ENCODE measurements around the gene GULP1.

Gene GULP1

DNA sequence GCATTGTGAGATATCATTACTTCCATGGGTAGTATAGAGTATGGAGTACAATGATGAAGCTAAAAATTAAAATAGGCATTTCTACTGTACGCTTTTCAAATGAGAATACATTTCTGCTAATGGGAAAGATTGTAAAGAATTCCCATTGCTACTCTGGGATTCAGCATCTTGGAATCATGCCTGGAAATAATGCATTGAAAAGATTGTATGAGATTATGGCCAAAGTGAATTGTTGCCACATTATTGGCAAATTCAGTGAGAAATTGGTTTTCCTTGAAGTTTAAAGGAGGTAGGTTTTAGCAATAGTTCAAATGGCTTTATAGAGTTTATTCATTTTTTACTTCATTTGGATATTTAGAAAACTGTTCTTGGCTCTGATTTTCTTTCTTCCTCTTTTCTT, 157.9 kb downstream of the GULP1 start:
- Histone ChIP-seq H4K20me1 (ENCODE audit: insufficient read depth, low read length) (no peaks in the 10 kb centered on the region), H3K79me2 (ENCODE audit: insufficient read depth, low read length) (no peaks in the 10 kb centered on the region), H3K27me3 (ENCODE audit: insufficient read depth, low read length, poor library complexity) (no peaks in the 10 kb centered on the region), H3K9me3 (ENCODE audit: insufficient read depth, low read length, severe bottlenecking) (no peaks in the 10 kb centered on the region), H3K9ac (ENCODE audit: low read depth, low read length) (no peak overlapping the region), H3K36me3 (ENCODE audit: insufficient read depth, low read length) (no peaks in the 10 kb centered on the region), H3K4me1 (ENCODE audit: insufficient read depth, low read length) (no peaks in the 10 kb centered on the region), H2AFZ (ENCODE audit: low read depth, low read length) (no peak overlapping the region), H3K27ac (ENCODE audit: low read length) (no peak overlapping the region), H3K4me3 (ENCODE audit: low read depth in 1 of 2, low read length in 2 of 2) (no peak overlapping the region), H3K4me2 (ENCODE audit: insufficient read depth, low read length) (no peak overlapping the region)
- TF ChIP-seq EZH2 (IDR thresholded peaks at IDR 0.05; ENCODE audit: borderline replicate concordance, low read depth, low read length, severe bottlenecking): no peak
- no peak for DNase-seq
- ATAC-seq (ENCODE audit: insufficient read depth, low read depth): no peak

DNA sequence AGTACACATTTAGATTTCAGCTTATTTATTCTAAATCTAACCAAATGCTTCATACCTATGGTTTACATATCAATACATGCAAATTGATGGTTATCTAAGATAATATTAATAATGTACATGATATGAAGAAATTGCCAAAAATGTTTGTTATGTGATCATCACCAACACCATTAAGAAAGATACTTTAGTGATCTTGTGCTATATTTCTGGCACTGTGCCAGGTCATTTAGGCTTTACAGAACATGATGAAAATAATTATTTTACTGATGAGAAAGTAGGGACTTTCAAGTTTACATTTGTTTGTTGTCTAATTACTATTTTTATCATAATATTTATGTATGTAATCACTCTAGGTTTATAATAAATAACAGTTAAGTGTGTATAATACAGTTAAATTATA, 158.3 kb downstream of the GULP1 start:
- DNase-seq (no peak), ATAC-seq (ENCODE audit: insufficient read depth, low read depth) (no peak)
- H3K9me3 ChIP-seq (ENCODE audit: insufficient read depth, low read length, severe bottlenecking): no peaks in the 10 kb centered on the region
- H4K20me1 ChIP-seq (ENCODE audit: insufficient read depth, low read length): no peaks in the 10 kb centered on the region
- no peak overlapping the region for H3K4me2 ChIP-seq (ENCODE audit: insufficient read depth, low read length)
- H3K27me3 ChIP-seq (ENCODE audit: insufficient read depth, low read length, poor library complexity): no peaks in the 10 kb centered on the region
- H3K27ac ChIP-seq (ENCODE audit: low read length): no peak overlapping the region
- no peaks in the 10 kb centered on the region for H3K36me3 ChIP-seq (ENCODE audit: insufficient read depth, low read length)
- H3K79me2 ChIP-seq (ENCODE audit: insufficient read depth, low read length): no peaks in the 10 kb centered on the region
- no peak overlapping the region for H3K9ac ChIP-seq (ENCODE audit: low read depth, low read length)
- H2AFZ ChIP-seq (ENCODE audit: low read depth, low read length): no peak overlapping the region
- TF ChIP-seq EZH2 (IDR thresholded peaks at IDR 0.05; ENCODE audit: borderline replicate concordance, low read depth, low read length, severe bottlenecking): no peak
- TF ChIP-seq, protein P1, sequence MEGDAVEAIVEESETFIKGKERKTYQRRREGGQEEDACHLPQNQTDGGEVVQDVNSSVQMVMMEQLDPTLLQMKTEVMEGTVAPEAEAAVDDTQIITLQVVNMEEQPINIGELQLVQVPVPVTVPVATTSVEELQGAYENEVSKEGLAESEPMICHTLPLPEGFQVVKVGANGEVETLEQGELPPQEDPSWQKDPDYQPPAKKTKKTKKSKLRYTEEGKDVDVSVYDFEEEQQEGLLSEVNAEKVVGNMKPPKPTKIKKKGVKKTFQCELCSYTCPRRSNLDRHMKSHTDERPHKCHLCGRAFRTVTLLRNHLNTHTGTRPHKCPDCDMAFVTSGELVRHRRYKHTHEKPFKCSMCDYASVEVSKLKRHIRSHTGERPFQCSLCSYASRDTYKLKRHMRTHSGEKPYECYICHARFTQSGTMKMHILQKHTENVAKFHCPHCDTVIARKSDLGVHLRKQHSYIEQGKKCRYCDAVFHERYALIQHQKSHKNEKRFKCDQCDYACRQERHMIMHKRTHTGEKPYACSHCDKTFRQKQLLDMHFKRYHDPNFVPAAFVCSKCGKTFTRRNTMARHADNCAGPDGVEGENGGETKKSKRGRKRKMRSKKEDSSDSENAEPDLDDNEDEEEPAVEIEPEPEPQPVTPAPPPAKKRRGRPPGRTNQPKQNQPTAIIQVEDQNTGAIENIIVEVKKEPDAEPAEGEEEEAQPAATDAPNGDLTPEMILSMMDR (IDR thresholded peaks at IDR 0.05; ENCODE audit: borderline replicate concordance, extremely low read depth, low read length, poor library complexity, severe bottlenecking): no peak
- H3K4me3 ChIP-seq (ENCODE audit: low read depth in 1 of 2, low read length in 2 of 2): no peak overlapping the region
- no peaks in the 10 kb centered on the region for H3K4me1 ChIP-seq (ENCODE audit: insufficient read depth, low read length)

DNA sequence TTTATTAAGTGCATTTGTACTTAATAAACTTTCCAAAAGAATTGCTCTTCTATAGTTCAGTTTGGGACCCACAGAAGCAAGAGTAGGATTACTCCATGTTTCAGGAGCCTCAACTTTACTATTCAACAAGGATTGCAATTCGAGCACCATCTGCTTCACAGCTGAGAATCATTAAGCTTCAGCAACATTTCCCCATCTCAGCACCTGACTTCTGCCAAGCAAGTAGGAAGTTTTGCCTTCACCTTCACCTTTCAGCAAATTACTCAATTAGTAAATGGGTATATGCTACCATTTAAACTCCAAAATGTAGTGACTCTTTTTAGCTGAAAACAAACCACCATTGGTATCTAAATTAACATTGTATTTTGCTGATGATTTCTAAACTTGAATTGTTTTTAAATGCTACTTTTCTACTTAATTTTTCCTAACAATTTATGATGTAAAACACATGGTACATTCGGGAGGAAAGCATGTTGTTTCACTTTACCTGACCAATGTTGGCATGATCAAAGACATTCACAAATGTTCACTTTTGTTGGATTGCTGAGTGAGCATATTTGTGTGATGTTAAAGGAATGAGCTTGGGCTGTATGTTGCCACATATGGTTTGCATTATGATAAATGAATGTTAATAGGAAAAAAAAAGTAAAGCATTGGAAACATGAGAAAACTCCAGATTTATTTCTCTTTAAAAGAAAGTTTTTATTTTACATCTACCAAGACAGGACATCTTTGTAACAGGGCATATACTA, 159.2 kb downstream of the GULP1 start:
- Histone ChIP-seq H4K20me1 (ENCODE audit: insufficient read depth, low read length) (no peaks in the 10 kb centered on the region), H3K4me3 (ENCODE audit: low read depth in 1 of 2, low read length in 2 of 2) (no peak overlapping the region), H3K9me3 (ENCODE audit: insufficient read depth, low read length, severe bottlenecking) (no peaks in the 10 kb centered on the region), H2AFZ (ENCODE audit: low read depth, low read length) (no peak overlapping the region), H3K4me1 (ENCODE audit: insufficient read depth, low read length) (no peaks in the 10 kb centered on the region), H3K9ac (ENCODE audit: low read depth, low read length) (no peak overlapping the region), H3K36me3 (ENCODE audit: insufficient read depth, low read length) (no peaks in the 10 kb centered on the region), H3K27me3 (ENCODE audit: insufficient read depth, low read length, poor library complexity) (no peaks in the 10 kb centered on the region), H3K79me2 (ENCODE audit: insufficient read depth, low read length) (no peaks in the 10 kb centered on the region), H3K4me2 (ENCODE audit: insufficient read depth, low read length) (no peak overlapping the region), H3K27ac (ENCODE audit: low read length) (no peak overlapping the region)
- no peak for TF ChIP-seq EZH2 (IDR thresholded peaks at IDR 0.05; ENCODE audit: borderline replicate concordance, low read depth, low read length, severe bottlenecking)
- TF ChIP-seq, protein P1 (IDR thresholded peaks at IDR 0.05; ENCODE audit: borderline replicate concordance, extremely low read depth, low read length, poor library complexity, severe bottlenecking): no peak
- ATAC-seq (ENCODE audit: insufficient read depth, low read depth): no peak
- no peak for DNase-seq

DNA sequence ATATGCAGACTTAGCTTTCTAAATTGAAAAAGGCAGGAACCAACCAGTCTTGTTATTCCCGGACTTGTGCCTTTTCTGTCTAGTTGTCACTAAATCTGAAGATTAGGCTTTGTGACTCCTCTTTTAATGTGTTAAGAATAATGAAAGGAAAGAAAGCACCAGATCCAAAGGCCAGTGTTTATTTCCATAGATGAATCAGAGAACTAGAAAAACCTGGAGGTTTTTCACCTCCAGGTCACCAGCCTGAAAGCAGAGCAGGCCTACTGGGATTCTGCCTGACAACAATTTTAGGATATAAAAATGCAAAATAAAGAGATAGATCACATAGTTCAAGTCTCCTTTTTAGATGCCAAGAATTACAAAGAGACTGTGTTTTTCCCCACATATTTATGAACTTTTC, 160.4 kb downstream of the GULP1 start:
- Histone ChIP-seq H3K27ac (ENCODE audit: low read length) (no peak overlapping the region), H3K9me3 (ENCODE audit: insufficient read depth, low read length, severe bottlenecking) (no peaks in the 10 kb centered on the region), H3K4me2 (ENCODE audit: insufficient read depth, low read length) (no peak overlapping the region), H3K36me3 (ENCODE audit: insufficient read depth, low read length) (no peaks in the 10 kb centered on the region), H3K79me2 (ENCODE audit: insufficient read depth, low read length) (no peaks in the 10 kb centered on the region), H3K4me1 (ENCODE audit: insufficient read depth, low read length) (no peaks in the 10 kb centered on the region), H3K4me3 (ENCODE audit: low read depth in 1 of 2, low read length in 2 of 2) (no peak overlapping the region), H3K9ac (ENCODE audit: low read depth, low read length) (no peak overlapping the region), H3K27me3 (ENCODE audit: insufficient read depth, low read length, poor library complexity) (no peaks in the 10 kb centered on the region), H2AFZ (ENCODE audit: low read depth, low read length) (no peak overlapping the region), H4K20me1 (ENCODE audit: insufficient read depth, low read length) (no peaks in the 10 kb centered on the region)
- no peak for TF ChIP-seq EZH2 (IDR thresholded peaks at IDR 0.05; ENCODE audit: borderline replicate concordance, low read depth, low read length, severe bottlenecking)
- TF ChIP-seq, protein P1 (IDR thresholded peaks at IDR 0.05; ENCODE audit: borderline replicate concordance, extremely low read depth, low read length, poor library complexity, severe bottlenecking): no peak
- no peak for ATAC-seq (ENCODE audit: insufficient read depth, low read depth)
- DNase-seq: no peak

All from DND-41 (cell line).